ENCODE measurements around the gene KIAA2012. TPM values are rescaled to one million over a fixed set of nuclear protein-coding genes. Genes with fewer than 3 reads are reported as not detected.

The KIAA2012 gene
- under 1 TPM; under 0.01 to 0.50 TPM for total RNA-seq
- under 1 TPM; 0.35 to 0.61 TPM for polyA plus RNA-seq

GRCh38 chr2:202072737-202073401 is at the start of gene KIAA2012:
Gene KIAA2012 (plus strand): TSS chr2:202073255. CDS start chr2:202073628, 373 bp downstream.
- Histone ChIP-seq H3K27me3 (ENCODE audit: control insufficient read depth in 4 of 4, insufficient read depth in 4 of 4, low read length in 3 of 4) (no peaks in the 10 kb centered on the region), H3K4me1 (ENCODE audit: control insufficient read depth in 4 of 4, insufficient read depth in 4 of 4, low read length in 3 of 4) (no peaks in the 10 kb centered on the region), H3K9me3 (ENCODE audit: control insufficient read depth in 4 of 4, low read length in 3 of 4) (no peaks in the 10 kb centered on the region), H3K27ac (ENCODE audit: low read depth in 1 of 2, low read length in 2 of 2) (no peak within 1 kb of the TSS), H3K36me3 (ENCODE audit: control insufficient read depth in 4 of 4, insufficient read depth in 3 of 4, low read depth in 1 of 4, low read length in 3 of 4) (no peaks in the 10 kb centered on the region), H3K4me3 (ENCODE audit: low read depth in 1 of 3, low read length in 3 of 3) (no peak within 1 kb of the TSS), H3K9ac (ENCODE audit: low read depth in 1 of 2, low read length in 2 of 2) (no peak within 1 kb of the TSS)
- no peak for TF ChIP-seq SP1 (IDR thresholded peaks at IDR 0.05)
- TF ChIP-seq, protein P1, sequence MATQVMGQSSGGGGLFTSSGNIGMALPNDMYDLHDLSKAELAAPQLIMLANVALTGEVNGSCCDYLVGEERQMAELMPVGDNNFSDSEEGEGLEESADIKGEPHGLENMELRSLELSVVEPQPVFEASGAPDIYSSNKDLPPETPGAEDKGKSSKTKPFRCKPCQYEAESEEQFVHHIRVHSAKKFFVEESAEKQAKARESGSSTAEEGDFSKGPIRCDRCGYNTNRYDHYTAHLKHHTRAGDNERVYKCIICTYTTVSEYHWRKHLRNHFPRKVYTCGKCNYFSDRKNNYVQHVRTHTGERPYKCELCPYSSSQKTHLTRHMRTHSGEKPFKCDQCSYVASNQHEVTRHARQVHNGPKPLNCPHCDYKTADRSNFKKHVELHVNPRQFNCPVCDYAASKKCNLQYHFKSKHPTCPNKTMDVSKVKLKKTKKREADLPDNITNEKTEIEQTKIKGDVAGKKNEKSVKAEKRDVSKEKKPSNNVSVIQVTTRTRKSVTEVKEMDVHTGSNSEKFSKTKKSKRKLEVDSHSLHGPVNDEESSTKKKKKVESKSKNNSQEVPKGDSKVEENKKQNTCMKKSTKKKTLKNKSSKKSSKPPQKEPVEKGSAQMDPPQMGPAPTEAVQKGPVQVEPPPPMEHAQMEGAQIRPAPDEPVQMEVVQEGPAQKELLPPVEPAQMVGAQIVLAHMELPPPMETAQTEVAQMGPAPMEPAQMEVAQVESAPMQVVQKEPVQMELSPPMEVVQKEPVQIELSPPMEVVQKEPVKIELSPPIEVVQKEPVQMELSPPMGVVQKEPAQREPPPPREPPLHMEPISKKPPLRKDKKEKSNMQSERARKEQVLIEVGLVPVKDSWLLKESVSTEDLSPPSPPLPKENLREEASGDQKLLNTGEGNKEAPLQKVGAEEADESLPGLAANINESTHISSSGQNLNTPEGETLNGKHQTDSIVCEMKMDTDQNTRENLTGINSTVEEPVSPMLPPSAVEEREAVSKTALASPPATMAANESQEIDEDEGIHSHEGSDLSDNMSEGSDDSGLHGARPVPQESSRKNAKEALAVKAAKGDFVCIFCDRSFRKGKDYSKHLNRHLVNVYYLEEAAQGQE (IDR thresholded peaks at IDR 0.05) = no peak
- no peak for TF ChIP-seq RXRA (IDR thresholded peaks at IDR 0.05)
- WGBS = 50% methylated on average over 11 of the region's 11 CpGs
- DNase-seq (ENCODE audit: low spot score) = no peak

DNA sequence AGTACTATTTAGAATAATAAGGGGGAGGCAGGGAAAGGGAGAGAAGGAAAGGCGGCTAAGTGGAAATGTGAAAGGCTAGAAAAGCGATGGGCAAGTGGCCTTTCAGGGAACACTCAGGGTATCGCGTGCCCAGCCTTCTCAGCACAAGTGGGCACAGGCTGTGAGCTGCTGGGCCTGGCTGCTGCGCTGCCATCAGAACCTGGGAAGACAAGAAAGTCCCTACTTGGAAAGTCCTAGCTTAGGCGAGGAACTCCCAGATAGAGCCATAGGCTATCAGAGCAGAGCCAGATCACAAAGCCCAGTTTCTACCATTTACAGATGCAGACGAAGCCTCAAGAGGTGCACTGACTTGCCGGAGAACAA is 49.2 kb upstream of the KIAA2012 start:
- Histone ChIP-seq H3K9ac (ENCODE audit: low read depth in 1 of 2, low read length in 2 of 2) (no peak overlapping the region), H3K36me3 (ENCODE audit: control insufficient read depth in 4 of 4, insufficient read depth in 3 of 4, low read depth in 1 of 4, low read length in 3 of 4) (no peaks in the 10 kb centered on the region), H3K27ac (ENCODE audit: low read depth in 1 of 2, low read length in 2 of 2) (no peak overlapping the region), H3K27me3 (ENCODE audit: control insufficient read depth in 4 of 4, insufficient read depth in 4 of 4, low read length in 3 of 4) (no peaks in the 10 kb centered on the region), H3K4me3 (ENCODE audit: low read depth in 1 of 3, low read length in 3 of 3) (no peak overlapping the region), H3K4me1 (ENCODE audit: control insufficient read depth in 4 of 4, insufficient read depth in 4 of 4, low read length in 3 of 4) (no peaks in the 10 kb centered on the region), H3K9me3 (ENCODE audit: control insufficient read depth in 4 of 4, low read length in 3 of 4) (no peaks in the 10 kb centered on the region)
- DNase-seq (ENCODE audit: low spot score) = no peak
- no peak for TF ChIP-seq FOXA1 (IDR thresholded peaks at IDR 0.05)
- 87% methylated on average over 8 of the region's 8 CpGs for WGBS

GRCh38 chr2:202024871-202025270 is 48.2 kb upstream of the KIAA2012 start:
- Histone ChIP-seq H3K36me3 (ENCODE audit: control insufficient read depth in 4 of 4, insufficient read depth in 3 of 4, low read depth in 1 of 4, low read length in 3 of 4) (no peaks in the 10 kb centered on the region), H3K4me1 (ENCODE audit: control insufficient read depth in 4 of 4, insufficient read depth in 4 of 4, low read length in 3 of 4) (no peaks in the 10 kb centered on the region), H3K9ac (ENCODE audit: low read depth in 1 of 2, low read length in 2 of 2) (no peak overlapping the region), H3K27me3 (ENCODE audit: control insufficient read depth in 4 of 4, insufficient read depth in 4 of 4, low read length in 3 of 4) (no peaks in the 10 kb centered on the region), H3K27ac (ENCODE audit: low read depth in 1 of 2, low read length in 2 of 2) (no peak overlapping the region), H3K4me3 (ENCODE audit: low read depth in 1 of 3, low read length in 3 of 3) (no peak overlapping the region), H3K9me3 (ENCODE audit: control insufficient read depth in 4 of 4, low read length in 3 of 4) (no peaks in the 10 kb centered on the region)
- WGBS = 76% methylated on average over 9 of the region's 9 CpGs
- DNase-seq (ENCODE audit: low spot score) = no peak
- TF ChIP-seq EGR1 (IDR thresholded peaks at IDR 0.05; ENCODE audit: low read depth in 2 of 2) = no peak
- TF ChIP-seq JUND (IDR thresholded peaks at IDR 0.05) = no peak
- no peak for TF ChIP-seq NR2F2 (IDR thresholded peaks at IDR 0.05)
- no peak for TF ChIP-seq ZBTB33 (IDR thresholded peaks at IDR 0.05)
